Esophagus squamous epithelium (tissue), 4 donors: ENCODE measurements around the gene ANO2.

Experiments used
- CTCF ChIP-seq, 6 experiments: fragments of 450-650 bp in 4 of 6; fragments of 200-600 bp in 2 of 6; sonication (generic) in 2 of 6; IDR thresholded peaks; one replicate each; pipeline ENCODE4 v1.5.1; 2016 to 2019; ENCODE audit warnings: antibody characterized with exemption in 6 of 6, mild to moderate bottlenecking in 4 of 6, moderate library complexity in 4 of 6
- POLR2A ChIP-seq, 4 donors: fragments of 450-650 bp; IDR thresholded peaks; one replicate each; pipeline ENCODE4 v1.6.1; 2017; ENCODE audit warnings: antibody characterized with exemption in 4 of 4, mild to moderate bottlenecking in 4 of 4, moderate library complexity in 3 of 4

- TF ChIP-seq CTCF (IDR thresholded peaks at IDR 0.05) (no peak), POLR2A (IDR thresholded peaks at IDR 0.05) (no peak)
These were observed 176.9 kb downstream of the ANO2 start for GRCh38 chr12:5768171-5768570.
